Measurements from ENCODE around the gene AAGAB. TPM values are rescaled to one million over a fixed set of nuclear protein-coding genes. Genes with fewer than 3 reads are reported as not detected.

The AAGAB gene
- total RNA-seq, 1 donor from 2014 or later, result 90.8 TPM

- Histone ChIP-seq H3K4me3 (ENCODE audit: low read depth, low read length) (no peak overlapping the region), H3K36me3 (ENCODE audit: control insufficient read depth, insufficient read depth, low read length) (peaks cover 2% of the 10 kb centered on the region), H3K27me3 (ENCODE audit: control insufficient read depth, insufficient read depth, low read length) (no peaks in the 10 kb centered on the region)
- TF ChIP-seq CTCF (IDR thresholded peaks at IDR 0.05; ENCODE audit: insufficient read depth, low read length, severe bottlenecking), result no peak
- FAIRE-seq (no peak), DNase-seq (ENCODE audit: low read depth) (peak; percentile 96)
These were observed 29.6 kb downstream of the AAGAB start for GRCh38 chr15:67224889-67225288.

GRCh38 chr15:67219288-67219687 lies 35.2 kb downstream of the AAGAB start:
- Histone ChIP-seq H3K36me3 (ENCODE audit: control insufficient read depth, insufficient read depth, low read length) (peaks cover 2% of the 10 kb centered on the region), H3K4me3 (ENCODE audit: low read depth, low read length) (no peak overlapping the region), H3K27me3 (ENCODE audit: control insufficient read depth, insufficient read depth, low read length) (no peaks in the 10 kb centered on the region)
- no peak for FAIRE-seq
- no peak for TF ChIP-seq CTCF (IDR thresholded peaks at IDR 0.05; ENCODE audit: insufficient read depth, low read length, severe bottlenecking)
- DNase-seq (ENCODE audit: low read depth), result no peak

GRCh38 chr15:67218428-67218827 lies 36.0 kb downstream of the AAGAB start:
- peaks cover 2% of the 10 kb centered on the region for H3K36me3 ChIP-seq (ENCODE audit: control insufficient read depth, insufficient read depth, low read length)
- no peak for FAIRE-seq

GRCh38 chr15:67216859-67217258 lies 37.6 kb downstream of the AAGAB start:
- FAIRE-seq, result no peak

More at GRCh38 chr15:67218428-67218827, 36.0 kb downstream of the AAGAB start:
- Histone ChIP-seq H3K4me3 (ENCODE audit: low read depth, low read length) (no peak overlapping the region), H3K27me3 (ENCODE audit: control insufficient read depth, insufficient read depth, low read length) (no peaks in the 10 kb centered on the region)
- no peak for TF ChIP-seq CTCF (IDR thresholded peaks at IDR 0.05; ENCODE audit: insufficient read depth, low read length, severe bottlenecking)
- no peak for DNase-seq (ENCODE audit: low read depth)

GRCh38 chr15:67215102-67215501 lies 39.4 kb downstream of the AAGAB start:
- TF ChIP-seq CTCF (IDR thresholded peaks at IDR 0.05; ENCODE audit: insufficient read depth, low read length, severe bottlenecking), result no peak
- Histone ChIP-seq H3K4me3 (ENCODE audit: low read depth, low read length) (no peak overlapping the region), H3K27me3 (ENCODE audit: control insufficient read depth, insufficient read depth, low read length) (no peaks in the 10 kb centered on the region), H3K36me3 (ENCODE audit: control insufficient read depth, insufficient read depth, low read length) (peaks cover under 1% of the 10 kb centered on the region)
- DNase-seq (ENCODE audit: low read depth) (no peak), FAIRE-seq (no peak)

More at GRCh38 chr15:67216859-67217258, 37.6 kb downstream of the AAGAB start:
- DNase-seq (ENCODE audit: low read depth), result no peak
- TF ChIP-seq CTCF (IDR thresholded peaks at IDR 0.05; ENCODE audit: insufficient read depth, low read length, severe bottlenecking), result no peak
- Histone ChIP-seq H3K36me3 (ENCODE audit: control insufficient read depth, insufficient read depth, low read length) (peaks cover 2% of the 10 kb centered on the region), H3K27me3 (ENCODE audit: control insufficient read depth, insufficient read depth, low read length) (no peaks in the 10 kb centered on the region), H3K4me3 (ENCODE audit: low read depth, low read length) (no peak overlapping the region)

GRCh38 chr15:67212684-67213367 lies 41.6 kb downstream of the AAGAB start:
- Histone ChIP-seq H3K36me3 (ENCODE audit: control insufficient read depth, insufficient read depth, low read length) (peaks cover 1% of the 10 kb centered on the region), H3K4me3 (ENCODE audit: low read depth, low read length) (no peak overlapping the region), H3K27me3 (ENCODE audit: control insufficient read depth, insufficient read depth, low read length) (no peaks in the 10 kb centered on the region)
- TF ChIP-seq CTCF (IDR thresholded peaks at IDR 0.05; ENCODE audit: insufficient read depth, low read length, severe bottlenecking), result no peak
- DNase-seq (ENCODE audit: low read depth), result no peak
- FAIRE-seq, result no peak

Measured in bronchial epithelial cell (primary cell).